CD14-positive monocyte (primary cell): ENCODE measurements around the gene EEF1G. TPM values are rescaled to one million over a fixed set of nuclear protein-coding genes. Genes with fewer than 3 reads are reported as not detected.

Source experiments
- DNase-seq, 3 donors: peaks; one replicate each; pipeline ENCODE4 v3.0.0-alpha.2; 2011 to 2022
- H2AFZ ChIP-seq: 2 replicates; pipeline ENCODE4 v1.6.0; 2012; ENCODE audit warnings: mild to moderate bottlenecking, low read depth, low read length, inconsistent platforms; ENCODE audit not compliant: insufficient read depth, poor library complexity, severe bottlenecking
- H3K27ac ChIP-seq, 2 donors: 1 replicate in 1 of 2; 2 replicates in 1 of 2; pipeline ENCODE4 v1.5.1; 2012 to 2013; ENCODE audit warnings: low read length in 2 of 2, control low read depth in 1 of 2, inconsistent platforms in 1 of 2, low read depth in 1 of 2, mild to moderate bottlenecking in 1 of 2
- H3K27me3 ChIP-seq, 2 donors: one replicate each; pipeline versions ENCODE4 v1.6.0 to v1.6.1; 2011 to 2013; ENCODE audit warnings: low read length in 2 of 2; ENCODE audit not compliant: control insufficient read depth in 2 of 2, insufficient read depth in 2 of 2
- H3K36me3 ChIP-seq, 2 donors: replicated peaks in 1 of 2; 1 replicate in 1 of 2; 2 replicates in 1 of 2; pipeline versions ENCODE4 v1.5.1 to v1.6.1; 2012 to 2013; ENCODE audit warnings: low read length in 2 of 2, control low read depth in 1 of 2, inconsistent platforms in 1 of 2, mild to moderate bottlenecking in 1 of 2; ENCODE audit not compliant: insufficient read depth in 2 of 2, control insufficient read depth in 1 of 2
- H3K4me1 ChIP-seq, 2 donors: 1 replicate in 1 of 2; 2 replicates in 1 of 2; pipeline versions ENCODE4 v1.5.1 to v1.6.1; 2012 to 2013; ENCODE audit warnings: low read length in 2 of 2, control low read depth in 1 of 2, inconsistent platforms in 1 of 2, mild to moderate bottlenecking in 1 of 2, moderate library complexity in 1 of 2; ENCODE audit not compliant: insufficient read depth in 2 of 2, control insufficient read depth in 1 of 2
- H3K4me2 ChIP-seq: replicated peaks from 2 replicates; pipeline ENCODE3; 2012; ENCODE audit warnings: low read length, moderate library complexity, mild to moderate bottlenecking; ENCODE audit not compliant: poor library complexity, severe bottlenecking; ENCODE audit errors: extremely low read depth
- H3K4me3 ChIP-seq, 3 experiments: fragments of 200-600 bp in 1 of 3; sonication (generic) in 1 of 3; replicated peaks in 1 of 3; 1 replicate in 2 of 3; 2 replicates in 1 of 3; pipeline ENCODE4 v1.5.1; 2011 to 2013; ENCODE audit warnings: low read length in 3 of 3, mild to moderate bottlenecking in 3 of 3, control low read depth in 2 of 3, low read depth in 2 of 3, inconsistent platforms in 1 of 3, moderate library complexity in 1 of 3
- H3K79me2 ChIP-seq: 2 replicates; pipeline ENCODE4 v1.6.0; 2012; ENCODE audit warnings: mild to moderate bottlenecking, control low read depth, inconsistent platforms, low read length, moderate library complexity; ENCODE audit not compliant: insufficient read depth
- H3K9ac ChIP-seq: 2 replicates; pipeline ENCODE4 v1.6.0; 2017; ENCODE audit warnings: low read length, mild to moderate bottlenecking; ENCODE audit not compliant: insufficient read depth, poor library complexity, severe bottlenecking
- H3K9me3 ChIP-seq, 2 donors: replicated peaks in 1 of 2; 1 replicate in 1 of 2; 2 replicates in 1 of 2; pipeline versions ENCODE4 v1.5.1 to v1.6.1; 2012 to 2013; ENCODE audit warnings: low read length in 2 of 2, control low read depth in 1 of 2; ENCODE audit not compliant: control insufficient read depth in 1 of 2, insufficient read depth in 1 of 2
- H4K20me1 ChIP-seq: 2 replicates; pipeline ENCODE4 v1.6.0; 2012; ENCODE audit warnings: mild to moderate bottlenecking, low read length, control low read depth, moderate library complexity; ENCODE audit not compliant: insufficient read depth
- H3K27ac Mint-ChIP-seq, 7 donors: one replicate each; pipeline ENCODE4 v1.8.0; 2020; ENCODE audit warnings: mild to moderate bottlenecking in 7 of 7, mixed read lengths in 7 of 7, moderate library complexity in 6 of 7, inconsistent platforms in 2 of 7
- H3K27me3 Mint-ChIP-seq, 3 donors: one replicate each; pipeline ENCODE4 v1.8.0; 2021 to 2022; ENCODE audit warnings: low read depth in 3 of 3, mild to moderate bottlenecking in 3 of 3, mixed read lengths in 3 of 3, moderate library complexity in 3 of 3, inconsistent platforms in 1 of 3
- H3K36me3 Mint-ChIP-seq, 2 donors: one replicate each; pipeline ENCODE4 v1.8.0; 2020; ENCODE audit warnings: mixed read lengths in 2 of 2, inconsistent platforms in 1 of 2, mild to moderate bottlenecking in 1 of 2
- H3K4me1 Mint-ChIP-seq: one replicate; pipeline ENCODE4 v1.8.0; 2020; ENCODE audit warnings: mild to moderate bottlenecking, mixed read lengths
- H3K4me3 Mint-ChIP-seq, 2 donors: one replicate each; pipeline ENCODE4 v1.8.0; 2020; ENCODE audit warnings: mild to moderate bottlenecking in 2 of 2, mixed read lengths in 2 of 2, moderate library complexity in 1 of 2
- H3K9me3 Mint-ChIP-seq, 7 donors: one replicate each; pipeline ENCODE4 v1.8.0; 2020 to 2022; ENCODE audit warnings: mixed read lengths in 7 of 7, mild to moderate bottlenecking in 6 of 7, moderate library complexity in 6 of 7, inconsistent platforms in 2 of 7
- CTCF ChIP-seq: fragments of 200-600 bp; IDR thresholded peaks from one replicate; pipeline ENCODE4 v1.8.0; 2022; ENCODE audit warnings: antibody characterized with exemption, mild to moderate bottlenecking
- WGBS: methylation state at CpG from one replicate; pipeline ENCODE4 v1.1.5; 2013; ENCODE audit warnings: missing lambda C conversion rate; ENCODE audit not compliant: insufficient coverage; 5-methylcytosine and 5-hydroxymethylcytosine counted together
- intact Hi-C, 2 donors: fragments of 100-400 bp; cut with micrococcal nuclease; formaldehyde crosslinking; loops; one replicate each; pipeline versions ENCODE4 v1.15.0 to v1.15.1; 2023
- polyA plus RNA-seq, 3 donors: library from polyadenylated mRNA; depleted of rRNA in 1 of 3; unstranded in 2 of 3; stranded (reverse) in 1 of 3; fragments of 300-500 nt in 2 of 3; fragments of >200 nt in 1 of 3; fragmentation: Illumina TruSeq in 2 of 3; gene quantifications; 1 replicate in 2 of 3; 2 replicates in 1 of 3; pipeline ENCODE4 v1.2.3, GENCODE V29; 2012 to 2021

EEF1G gene
- polyA plus RNA-seq, 3 donors: 490 to 603 (median 491) TPM

DNA sequence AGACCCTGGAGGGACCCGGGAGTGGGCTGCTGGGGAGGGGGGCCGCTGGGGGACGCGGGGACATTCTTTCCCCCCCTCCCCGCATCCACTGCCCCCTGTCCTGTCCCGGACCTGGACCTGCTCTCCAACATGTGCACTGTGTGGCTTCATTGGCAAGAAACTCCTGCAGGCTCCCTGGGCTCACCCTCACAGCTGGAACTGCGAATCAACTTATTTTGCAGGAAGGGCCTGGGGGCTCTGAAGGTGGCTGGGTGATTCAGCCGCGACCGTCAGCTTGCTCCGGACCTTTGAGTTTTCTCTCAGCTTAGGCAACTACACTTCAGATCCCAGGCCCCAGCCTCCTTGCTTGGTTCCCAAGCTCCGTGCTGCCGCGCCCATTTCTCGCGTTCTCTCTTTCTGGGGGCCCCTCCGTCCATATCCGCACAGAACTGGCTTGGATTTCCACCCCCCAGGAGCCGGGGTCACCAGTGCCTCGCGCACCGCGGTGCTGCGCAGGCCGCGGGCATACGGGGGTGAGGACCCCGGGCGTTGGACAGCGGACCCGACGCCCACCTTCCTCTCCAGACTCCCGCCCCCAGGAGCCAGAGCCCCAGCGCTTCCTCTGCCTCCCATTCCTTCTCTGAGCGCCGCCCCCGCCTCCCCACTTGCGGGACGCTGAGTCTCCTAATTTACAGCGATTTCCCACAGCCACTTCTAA, 26.6 kb downstream of the EEF1G start:
- Histone ChIP-seq H3K27ac (peak overlapping the region; percentile 21 to 99), H3K79me2 (peaks cover 60% of the 10 kb centered on the region), H2AFZ (peak overlapping the region; percentile 70), H3K27me3 (no peaks in the 10 kb centered on the region), H3K4me1 (peaks cover 54 to 55% of the 10 kb centered on the region in 2 donors), H3K4me3 (peak overlapping the region; percentile 63 to 87 (median 83)), H3K36me3 (no peaks in the 10 kb centered on the region), H3K9ac (peak overlapping the region; percentile 100), H4K20me1 (peaks cover 44% of the 10 kb centered on the region), H3K4me2 (peak overlapping the region; percentile 94), H3K9me3 (no peaks in the 10 kb centered on the region)
- Mint-ChIP-seq H3K9me3 (peaks cover 0 to 3% (median 0%) of the 10 kb centered on the region in 7 donors), H3K27ac (peak overlapping the region; percentile 78 to 94 (median 86)), H3K27me3 (peaks cover 0 to 23% (median 10%) of the 10 kb centered on the region in 3 donors), H3K36me3 (peaks cover 8 to 22% of the 10 kb centered on the region in 2 donors), H3K4me3 (peak overlapping the region; percentile 85 to 86), H3K4me1 (peaks cover 60% of the 10 kb centered on the region)
- intact Hi-C loops: loop anchor here in 1 of 2 donors (10.0 kb wide), 1 partner anchor 122 kb away; no protein-coding TSS in a partner anchor
- TF ChIP-seq CTCF: no peak
- peak in 2 of 3 donors; percentile 48 to 57 for DNase-seq
- 11% methylated on average over 36 of the region's 40 CpGs for WGBS

DNA sequence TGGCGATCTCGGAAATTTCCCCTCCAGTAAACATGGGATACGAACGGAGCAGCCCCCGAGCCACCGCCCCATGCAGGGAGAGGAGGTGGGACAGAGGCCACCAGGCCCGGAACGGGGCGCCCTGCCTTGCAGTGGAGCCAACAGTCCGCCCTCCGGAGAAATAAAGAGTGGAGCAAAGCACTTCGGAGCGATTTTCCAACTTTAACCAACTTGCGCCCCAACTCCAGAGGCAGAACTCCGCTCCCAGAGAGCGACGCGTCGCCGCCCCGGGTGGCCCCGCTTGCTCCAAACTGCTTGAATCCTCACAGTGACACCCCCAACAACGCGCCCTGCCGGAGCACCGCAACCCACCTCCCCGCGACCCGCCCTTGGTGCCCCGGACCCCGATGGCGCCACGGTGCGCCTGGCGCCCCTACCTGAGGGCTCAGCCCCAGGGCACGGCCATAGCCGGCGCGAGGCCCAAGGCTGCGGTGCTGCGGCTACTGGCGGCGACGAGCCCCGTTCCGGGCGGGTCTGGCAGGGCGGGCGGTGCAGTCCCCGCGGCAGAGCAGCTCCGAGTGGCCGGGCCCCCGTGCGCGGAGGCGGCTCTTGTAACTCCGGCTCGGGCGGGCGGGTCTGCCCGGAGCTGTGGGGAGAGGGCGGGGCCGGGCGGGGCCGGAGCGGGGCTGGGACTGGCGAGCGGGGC, 27.3 kb downstream of the EEF1G start, which contains the start of gene AHNAK:
TSS of gene AHNAK (minus strand) at position 563 of the 685 bp plus-strand sequence. CDS start 10,708 bp downstream, outside the sequence.
- Mint-ChIP-seq H3K36me3 (peaks cover 8 to 22% of the 10 kb centered on the region in 2 donors), H3K27ac (peak within 1 kb of the TSS; percentile 93 to 100 (median 96)), H3K9me3 (peaks cover 0 to 3% (median 0%) of the 10 kb centered on the region in 7 donors), H3K4me3 (peak within 1 kb of the TSS; percentile 96 to 98), H3K27me3 (peaks cover 0 to 23% (median 10%) of the 10 kb centered on the region in 3 donors), H3K4me1 (peaks cover 60% of the 10 kb centered on the region)
- intact Hi-C loops: loop anchor here in 1 of 2 donors (10.0 kb wide), 1 partner anchor 122 kb away; no protein-coding TSS in a partner anchor
- H3K79me2 ChIP-seq: peaks cover 67% of the 10 kb centered on the region
- peak within 1 kb of the TSS; percentile 83 to 96 (median 87) for H3K4me3 ChIP-seq
- H3K9ac ChIP-seq: peak within 1 kb of the TSS; percentile 100
- H2AFZ ChIP-seq: peak within 1 kb of the TSS; percentile 70
- no peaks in the 10 kb centered on the region for H3K36me3 ChIP-seq
- peaks cover 54 to 55% of the 10 kb centered on the region in 2 donors for H3K4me1 ChIP-seq
- no peaks in the 10 kb centered on the region for H3K27me3 ChIP-seq
- H3K27ac ChIP-seq: peak within 1 kb of the TSS; percentile 82 to 99
- DNase-seq: peak; percentile 63 to 69 (median 67)
- H4K20me1 ChIP-seq: peaks cover 51% of the 10 kb centered on the region
- 0% methylated on average over 49 of the region's 69 CpGs for WGBS
- peak within 1 kb of the TSS; percentile 94 for H3K4me2 ChIP-seq
- H3K9me3 ChIP-seq: no peaks in the 10 kb centered on the region
- no peak for TF ChIP-seq CTCF
